HCT116 (cell line): ENCODE data around the gene KCNJ16. TPM values are rescaled to one million over a fixed set of nuclear protein-coding genes. Genes with fewer than 3 reads are reported as not detected.

Experiments
- ATAC-seq: fragments of 200-7000 bp; cut with Tn5 transposase; 2 replicates; pipeline ENCODE4 v1.9.1; 2020; ENCODE audit warnings: mild to moderate bottlenecking, moderate library complexity
- BruUV-seq: library from RNA; stranded (reverse); fragments of 400-500 nt; replicated peaks from 2 replicates; lab custom pipeline; 2021; lab: Mats Ljungman, UMichigan
- CTCF ChIA-PET: fragments of 300-600 bp; sonication (Branson Sonifier 250); formaldehyde crosslinking; loops from one replicate; lab custom pipeline; 2021; ENCODE audit warnings: antibody characterized with exemption; lab: Charles Lee
- POLR2A ChIA-PET: fragments of 300-600, 350-600 bp; sonication (Branson Sonifier 250); formaldehyde crosslinking; loops from one replicate; lab custom pipeline; 2021; ENCODE audit warnings: antibody characterized with exemption; lab: Charles Lee
- RAD21 ChIA-PET, 2 experiments: fragments of 300-600 bp; sonication (Branson Sonifier 250); formaldehyde crosslinking; loops; one replicate each; lab custom pipeline; 2023; ENCODE audit warnings: low total read pairs in 2 of 2; ENCODE audit not compliant: uncharacterized antibody in 2 of 2, unreplicated experiment in 2 of 2, low non-redundant PET in 1 of 2; lab: Charles Lee
- DNase-seq: peaks from one replicate; pipeline ENCODE4 v3.0.0-alpha.2; 2010; ENCODE audit warnings: low read depth, low spot score
- H2AFZ ChIP-seq: fragments of 200-600 bp; shearing (Covaris generic), sonication (generic); 2 replicates; pipeline ENCODE4 v1.6.1; 2017; ENCODE audit warnings: low read depth, mixed run types, mixed read lengths, antibody characterized with exemption, low read length; ENCODE audit not compliant: poor library complexity, severe bottlenecking
- H3K27ac ChIP-seq: 2 replicates; pipeline ENCODE4 v1.5.1; 2012; ENCODE audit warnings: low read depth, low read length
- H3K27me3 ChIP-seq: fragments of 200-600 bp; sonication (generic); 2 replicates; pipeline ENCODE4 v1.6.1; 2016; ENCODE audit warnings: mixed run types, low read length, mixed read lengths; ENCODE audit not compliant: insufficient read depth
- H3K36me3 ChIP-seq, 2 experiments: fragments of 200-500 bp in 1 of 2; fragments of 200-600 bp in 1 of 2; sonication (Bioruptor generic) in 1 of 2; sonication (generic) in 1 of 2; 2 replicates each; pipeline versions ENCODE4 v1.5.1 to v1.6.1; 2014 to 2016; ENCODE audit warnings: low read length in 2 of 2, inconsistent platforms in 1 of 2, mixed read lengths in 1 of 2, mixed run types in 1 of 2; ENCODE audit not compliant: insufficient read depth in 2 of 2, control insufficient read depth in 1 of 2
- H3K4me1 ChIP-seq, 2 experiments: fragments of 200-600 bp in 1 of 2; sonication (generic) in 1 of 2; 2 replicates each; pipeline versions ENCODE4 v1.5.1 to v1.6.1; 2012 to 2017; ENCODE audit warnings: low read length in 2 of 2, inconsistent platforms in 1 of 2, mild to moderate bottlenecking in 1 of 2, mixed read lengths in 1 of 2, mixed run types in 1 of 2, moderate library complexity in 1 of 2; ENCODE audit not compliant: insufficient read depth in 2 of 2, control insufficient read depth in 1 of 2
- H3K4me2 ChIP-seq: fragments of 200-600 bp; sonication (generic); 2 replicates; pipeline ENCODE4 v1.6.1; 2017; ENCODE audit warnings: mixed run types, low read length, mixed read lengths
- H3K4me3 ChIP-seq, 2 experiments: fragments of 200-600 bp in 1 of 2; sonication (generic) in 1 of 2; replicated peaks in 1 of 2; 2 replicates each; pipeline ENCODE4 v1.5.1; 2011 to 2016; ENCODE audit warnings: low read length in 2 of 2, control low read depth in 1 of 2, low read depth in 1 of 2, mild to moderate bottlenecking in 1 of 2, mixed read lengths in 1 of 2, mixed run types in 1 of 2
- H3K79me2 ChIP-seq: fragments of 200-600 bp; sonication (generic); 2 replicates; pipeline ENCODE4 v1.6.1; 2017; ENCODE audit warnings: mild to moderate bottlenecking, mixed run types, low read length, moderate library complexity, mixed read lengths; ENCODE audit not compliant: insufficient read depth
- H3K9ac ChIP-seq: fragments of 200-600 bp; sonication (generic); 2 replicates; pipeline ENCODE4 v1.6.1; 2016; ENCODE audit warnings: low read length, mixed read lengths
- H3K9me2 ChIP-seq: fragments of 200-600 bp; sonication (generic), shearing (Covaris generic); 2 replicates; pipeline ENCODE4 v1.6.1; 2017; ENCODE audit warnings: mixed run types, mild to moderate bottlenecking, moderate library complexity; ENCODE audit not compliant: insufficient read depth
- H3K9me3 ChIP-seq, 2 experiments: fragments of 200-500 bp in 1 of 2; fragments of 200-600 bp in 1 of 2; sonication (Bioruptor generic) in 1 of 2; sonication (generic) in 1 of 2; 2 replicates each; pipeline ENCODE4 v1.6.1; 2014 to 2017; ENCODE audit warnings: low read length in 2 of 2, mixed read lengths in 2 of 2, inconsistent platforms in 1 of 2, low read depth in 1 of 2, mild to moderate bottlenecking in 1 of 2, mixed run types in 1 of 2, moderate library complexity in 1 of 2; ENCODE audit not compliant: control insufficient read depth in 1 of 2, insufficient read depth in 1 of 2
- H4K20me1 ChIP-seq: fragments of 200-600 bp; sonication (generic), shearing (Covaris generic); 2 replicates; pipeline ENCODE4 v1.6.1; 2017; ENCODE audit warnings: mixed run types, mild to moderate bottlenecking, moderate library complexity; ENCODE audit not compliant: insufficient read depth
- CBX3 ChIP-seq: IDR thresholded peaks from 2 replicates; pipeline ENCODE4 v1.6.1; 2012; ENCODE audit warnings: low read depth
- CEBPB ChIP-seq: IDR thresholded peaks from 2 replicates; pipeline ENCODE4 v1.6.1; 2012; ENCODE audit warnings: low read depth
- EGR1 ChIP-seq: IDR thresholded peaks from 2 replicates; pipeline ENCODE4 v1.6.1; 2012; ENCODE audit warnings: low read depth
- ELF1 ChIP-seq: IDR thresholded peaks from 2 replicates; pipeline ENCODE4 v1.6.1; 2012; ENCODE audit warnings: low read depth, borderline replicate concordance
- FOSL1 ChIP-seq: IDR thresholded peaks from 2 replicates; pipeline ENCODE4 v1.6.1; 2012; ENCODE audit warnings: low read depth
- JUND ChIP-seq: IDR thresholded peaks from 2 replicates; pipeline ENCODE4 v1.6.1; 2012
- POLR2A ChIP-seq: IDR thresholded peaks from 2 replicates; pipeline ENCODE4 v1.7.0; 2011; ENCODE audit warnings: borderline replicate concordance; ENCODE audit not compliant: insufficient read depth, insufficient read length; ENCODE audit errors: extremely low read depth
- POLR2AphosphoS5 ChIP-seq: IDR thresholded peaks from 2 replicates; pipeline ENCODE4 v1.6.1; 2011; ENCODE audit warnings: mild to moderate bottlenecking, low read depth, low read length, moderate library complexity
- YY1 ChIP-seq: IDR thresholded peaks from 2 replicates; pipeline ENCODE4 v1.6.1; 2011; ENCODE audit warnings: low read length, low read depth, moderate library complexity, mild to moderate bottlenecking; ENCODE audit not compliant: insufficient replicate concordance; ENCODE audit errors: extremely low read depth
- ZFX ChIP-seq: fragments of 450-650 bp; IDR thresholded peaks from 2 replicates; pipeline ENCODE4 v1.6.1; 2017
- intact Hi-C: fragments of 100-400 bp; cut with micrococcal nuclease; formaldehyde crosslinking; loops from 2 replicates; pipeline ENCODE4 v1.10.0; 2022
- total RNA-seq: library from RNA; stranded (reverse); gene quantifications from one replicate; pipeline ENCODE4 v1.2.1, GENCODE V29; 2021; ENCODE audit not compliant: unreplicated experiment
- TF ChIP-seq, protein P1 (sequence below): IDR thresholded peaks from 2 replicates; pipeline ENCODE4 v1.6.1; 2011; ENCODE audit warnings: mild to moderate bottlenecking, low read length, moderate library complexity; ENCODE audit not compliant: insufficient replicate concordance; ENCODE audit errors: extremely low read depth
- TF ChIP-seq, protein P2 (sequence below): IDR thresholded peaks from 2 replicates; pipeline ENCODE4 v1.6.1; 2012

KCNJ16 gene
- total RNA-seq, 1 experiment from 2014 or later = not detected

DNA sequence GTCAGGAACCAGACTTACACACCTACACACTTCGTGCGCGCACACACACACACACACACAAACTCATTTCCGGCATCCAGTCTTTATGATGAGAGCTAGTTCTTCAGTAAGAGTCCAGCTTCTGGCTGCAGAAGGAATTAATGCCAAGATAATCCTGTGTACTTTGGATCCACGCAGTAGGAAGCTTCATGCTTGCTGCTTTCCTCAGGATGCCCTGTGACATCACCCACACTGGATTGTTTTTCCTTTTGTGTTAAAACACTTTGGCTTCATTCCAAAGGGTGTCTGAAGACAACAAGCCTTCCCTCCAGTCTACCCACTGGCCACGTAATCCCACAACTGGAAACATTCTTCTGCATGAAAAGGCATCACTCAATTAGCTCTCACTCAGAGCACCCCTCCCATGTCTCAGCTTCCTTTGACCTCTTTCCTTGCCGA, 35.4 kb downstream of the KCNJ16 start:
- Histone ChIP-seq H3K4me2 (no peak overlapping the region), H3K27me3 (no peaks in the 10 kb centered on the region), H3K36me3 (no peaks in the 10 kb centered on the region), H3K79me2 (no peaks in the 10 kb centered on the region), H4K20me1 (no peaks in the 10 kb centered on the region), H3K9me3 (peaks cover 11 to 16% of the 10 kb centered on the region in 2 experiments; a peak in 3 of 4 replicates), H3K27ac (no peak overlapping the region), H3K9ac (no peak overlapping the region), H2AFZ (no peak overlapping the region), H3K9me2 (no peaks in the 10 kb centered on the region), H3K4me1 (no peaks in the 10 kb centered on the region), H3K4me3 (no peak overlapping the region)
- no peak for TF ChIP-seq POLR2A
- TF ChIP-seq CBX3 = no peak
- no peak for TF ChIP-seq EGR1
- TF ChIP-seq ELF1 = no peak
- TF ChIP-seq POLR2AphosphoS5 = no peak
- no peak for TF ChIP-seq FOSL1
- no peak for TF ChIP-seq CEBPB
- TF ChIP-seq, protein P1, sequence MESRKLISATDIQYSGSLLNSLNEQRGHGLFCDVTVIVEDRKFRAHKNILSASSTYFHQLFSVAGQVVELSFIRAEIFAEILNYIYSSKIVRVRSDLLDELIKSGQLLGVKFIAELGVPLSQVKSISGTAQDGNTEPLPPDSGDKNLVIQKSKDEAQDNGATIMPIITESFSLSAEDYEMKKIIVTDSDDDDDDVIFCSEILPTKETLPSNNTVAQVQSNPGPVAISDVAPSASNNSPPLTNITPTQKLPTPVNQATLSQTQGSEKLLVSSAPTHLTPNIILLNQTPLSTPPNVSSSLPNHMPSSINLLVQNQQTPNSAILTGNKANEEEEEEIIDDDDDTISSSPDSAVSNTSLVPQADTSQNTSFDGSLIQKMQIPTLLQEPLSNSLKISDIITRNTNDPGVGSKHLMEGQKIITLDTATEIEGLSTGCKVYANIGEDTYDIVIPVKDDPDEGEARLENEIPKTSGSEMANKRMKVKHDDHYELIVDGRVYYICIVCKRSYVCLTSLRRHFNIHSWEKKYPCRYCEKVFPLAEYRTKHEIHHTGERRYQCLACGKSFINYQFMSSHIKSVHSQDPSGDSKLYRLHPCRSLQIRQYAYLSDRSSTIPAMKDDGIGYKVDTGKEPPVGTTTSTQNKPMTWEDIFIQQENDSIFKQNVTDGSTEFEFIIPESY = no peak
- TF ChIP-seq, protein P2, sequence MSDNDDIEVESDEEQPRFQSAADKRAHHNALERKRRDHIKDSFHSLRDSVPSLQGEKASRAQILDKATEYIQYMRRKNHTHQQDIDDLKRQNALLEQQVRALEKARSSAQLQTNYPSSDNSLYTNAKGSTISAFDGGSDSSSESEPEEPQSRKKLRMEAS = no peak
- TF ChIP-seq YY1 = no peak
- no peak for TF ChIP-seq ZFX
- no peak for TF ChIP-seq JUND
- ChIA-PET POLR2A (no interaction called here), CTCF (no interaction called here), RAD21 (no interaction called here)
- DNase-seq = no peak
- no peak for ATAC-seq
- intact Hi-C loops = no loop called here
- BruUV-seq = no TSS peak
